ENCODE results near the gene MSRB1.
A peak's percentile ranks its signal among the peaks of the same experiment; 100 is the strongest.
"Not testable (repeated sequence)": the region's sequence is repeated elsewhere in the genome, so short reads cannot be mapped to it uniquely, and the experiment has no call there.

MSRB1 gene

DNA sequence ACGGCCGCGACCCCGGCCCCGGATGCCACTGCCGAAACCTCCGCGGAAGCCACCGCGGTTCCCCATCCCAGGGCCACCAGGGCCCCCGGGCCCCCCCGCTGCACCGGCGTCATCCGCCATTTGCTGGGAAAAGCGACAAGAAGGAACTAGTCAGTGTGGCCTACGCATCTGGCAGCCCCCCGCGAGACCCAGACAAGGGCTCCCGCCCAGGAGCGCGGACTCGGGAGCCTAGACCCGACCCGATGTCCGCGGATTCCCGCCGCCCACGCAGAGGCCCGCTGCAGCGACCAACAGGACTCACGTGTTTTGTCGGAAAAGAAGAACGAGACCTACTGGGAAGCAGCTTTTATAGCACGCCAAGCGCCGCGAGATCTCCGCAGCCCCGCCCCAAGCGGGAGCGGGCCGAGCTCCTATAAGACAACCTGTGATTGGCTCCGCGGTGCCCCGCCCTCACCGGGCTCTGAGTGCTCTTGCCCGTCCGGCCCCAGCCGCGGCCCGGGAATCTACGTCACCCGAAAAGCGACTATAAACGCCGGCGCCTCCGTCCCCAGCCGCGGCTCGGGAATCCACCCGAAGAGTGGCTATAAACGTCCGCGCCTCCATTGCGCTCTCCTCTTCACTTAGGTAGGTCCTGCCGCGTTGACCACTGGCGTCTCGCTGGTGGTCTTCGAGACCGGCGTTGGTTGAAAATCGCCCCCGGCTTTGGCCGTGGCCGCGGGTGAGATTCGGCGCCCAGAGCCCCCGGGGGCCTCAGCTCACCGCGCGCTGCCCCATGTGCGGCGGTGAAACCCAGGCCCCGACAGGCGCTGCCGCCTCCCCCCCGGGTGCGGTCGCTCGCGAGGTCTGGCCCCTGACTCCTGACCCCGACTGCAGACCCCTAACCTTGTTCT is 21.8 kb upstream of the MSRB1 start, which contains the start of gene RPS2:
TSS of gene RPS2 (minus strand) at position 321 of the 890 bp plus-strand sequence. CDS start at position 120, 201 bp downstream.
- DNase-seq (ENCODE audit: extremely low read depth, low read depth): peak; percentile 91

DNA sequence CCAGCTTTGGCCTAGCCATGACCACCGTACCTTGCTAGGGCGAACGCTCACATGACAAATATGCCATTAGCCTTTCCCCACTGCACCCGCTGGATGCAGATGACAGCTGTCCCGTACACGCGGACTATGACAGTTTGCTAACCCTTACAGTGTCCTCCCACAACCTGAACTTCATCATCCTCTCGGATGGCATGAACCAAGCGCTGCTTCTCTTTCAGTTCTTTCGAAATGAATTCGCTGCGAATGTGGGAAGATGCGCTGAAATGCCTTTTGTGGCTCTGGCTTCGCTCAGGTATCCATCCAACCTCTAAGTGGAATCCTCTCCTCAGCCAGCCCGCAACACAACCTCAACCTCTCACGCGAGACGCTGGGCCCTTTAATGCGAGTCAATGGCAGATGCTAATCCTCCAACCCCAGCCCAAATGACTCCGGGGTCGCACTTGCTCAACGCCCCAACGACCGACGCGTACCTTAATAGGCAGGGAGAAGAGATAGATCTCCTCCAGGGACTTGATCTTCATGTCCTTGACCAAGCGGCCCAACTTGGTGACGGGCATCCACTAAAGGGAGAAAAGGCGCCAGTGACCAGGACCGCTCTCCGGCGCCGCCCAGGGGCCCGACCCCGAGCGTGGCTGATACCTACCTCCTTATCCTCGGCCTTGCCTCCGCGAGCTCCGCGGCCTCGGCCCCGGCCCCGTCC is 21.0 kb upstream of the MSRB1 start:
- TF ChIP-seq, protein P1, sequence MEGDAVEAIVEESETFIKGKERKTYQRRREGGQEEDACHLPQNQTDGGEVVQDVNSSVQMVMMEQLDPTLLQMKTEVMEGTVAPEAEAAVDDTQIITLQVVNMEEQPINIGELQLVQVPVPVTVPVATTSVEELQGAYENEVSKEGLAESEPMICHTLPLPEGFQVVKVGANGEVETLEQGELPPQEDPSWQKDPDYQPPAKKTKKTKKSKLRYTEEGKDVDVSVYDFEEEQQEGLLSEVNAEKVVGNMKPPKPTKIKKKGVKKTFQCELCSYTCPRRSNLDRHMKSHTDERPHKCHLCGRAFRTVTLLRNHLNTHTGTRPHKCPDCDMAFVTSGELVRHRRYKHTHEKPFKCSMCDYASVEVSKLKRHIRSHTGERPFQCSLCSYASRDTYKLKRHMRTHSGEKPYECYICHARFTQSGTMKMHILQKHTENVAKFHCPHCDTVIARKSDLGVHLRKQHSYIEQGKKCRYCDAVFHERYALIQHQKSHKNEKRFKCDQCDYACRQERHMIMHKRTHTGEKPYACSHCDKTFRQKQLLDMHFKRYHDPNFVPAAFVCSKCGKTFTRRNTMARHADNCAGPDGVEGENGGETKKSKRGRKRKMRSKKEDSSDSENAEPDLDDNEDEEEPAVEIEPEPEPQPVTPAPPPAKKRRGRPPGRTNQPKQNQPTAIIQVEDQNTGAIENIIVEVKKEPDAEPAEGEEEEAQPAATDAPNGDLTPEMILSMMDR (IDR thresholded peaks at IDR 0.05; ENCODE audit: low read depth, low read length, missing control alignments): no peak

More for the DNA sequence above, 21.8 kb upstream of the MSRB1 start, which contains the start of gene RPS2:
- TF ChIP-seq, protein P1 (IDR thresholded peaks at IDR 0.05; ENCODE audit: low read depth, low read length, missing control alignments): no peak
- H3K4me3 ChIP-seq (replicated peaks; ENCODE audit: low read depth, low read length): peak within 1 kb of the TSS; percentile 86

DNA sequence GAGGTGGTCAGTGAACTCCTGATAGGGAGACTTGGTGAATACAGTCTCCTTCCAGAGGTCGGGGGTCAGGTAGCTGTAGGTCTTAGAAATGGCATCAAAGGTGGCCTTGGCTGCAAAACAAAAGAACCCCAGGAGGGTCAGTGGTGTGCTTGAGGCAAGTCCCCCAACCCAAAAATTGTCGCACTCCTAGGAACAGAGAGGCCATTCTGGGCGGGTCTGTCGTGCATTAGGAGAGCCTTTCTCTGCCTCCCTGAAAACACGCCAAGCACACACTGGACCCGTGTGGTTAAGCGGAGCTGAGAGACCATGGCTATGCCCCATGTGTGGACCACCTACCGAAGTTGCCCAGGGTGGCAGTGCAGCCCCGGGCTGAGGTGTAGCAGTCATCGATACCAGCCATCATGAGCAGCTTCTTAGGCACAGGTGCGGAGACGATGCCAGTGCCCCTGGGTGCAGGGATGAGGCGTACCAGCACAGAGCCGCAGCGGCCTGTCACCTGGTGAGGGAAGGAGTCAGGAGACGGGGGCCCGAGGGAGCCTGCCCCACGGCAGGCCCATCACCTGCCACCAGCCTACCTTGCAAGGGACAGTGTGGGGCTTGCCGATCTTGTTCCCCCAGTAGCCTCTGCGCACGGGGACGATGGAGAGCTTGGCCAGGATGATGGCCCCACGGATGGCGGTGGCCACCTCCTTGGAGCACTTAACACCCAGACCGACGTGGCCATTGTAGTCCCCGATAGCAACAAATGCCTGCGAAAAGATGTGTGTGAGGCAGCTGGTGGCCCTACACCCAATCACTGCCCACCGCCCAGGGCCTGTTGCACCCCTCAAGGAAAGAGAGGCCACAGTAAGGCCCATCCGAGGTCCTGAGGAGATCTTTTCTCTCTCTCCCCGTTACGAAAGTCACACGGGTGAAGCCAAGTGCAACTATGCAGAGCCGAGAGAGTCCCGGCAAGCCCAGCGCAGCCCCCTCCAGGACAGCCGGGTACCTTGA is 19.5 kb upstream of the MSRB1 start:
- not testable (repeated sequence) for DNase-seq (ENCODE audit: extremely low read depth, low read depth)
- peak overlapping the region; percentile 86 for H3K4me3 ChIP-seq (replicated peaks; ENCODE audit: low read depth, low read length)

More for the DNA sequence above, 21.0 kb upstream of the MSRB1 start:
- H3K4me3 ChIP-seq (replicated peaks; ENCODE audit: low read depth, low read length): peak overlapping the region; percentile 86
- no peak for DNase-seq (ENCODE audit: extremely low read depth, low read depth)

DNA sequence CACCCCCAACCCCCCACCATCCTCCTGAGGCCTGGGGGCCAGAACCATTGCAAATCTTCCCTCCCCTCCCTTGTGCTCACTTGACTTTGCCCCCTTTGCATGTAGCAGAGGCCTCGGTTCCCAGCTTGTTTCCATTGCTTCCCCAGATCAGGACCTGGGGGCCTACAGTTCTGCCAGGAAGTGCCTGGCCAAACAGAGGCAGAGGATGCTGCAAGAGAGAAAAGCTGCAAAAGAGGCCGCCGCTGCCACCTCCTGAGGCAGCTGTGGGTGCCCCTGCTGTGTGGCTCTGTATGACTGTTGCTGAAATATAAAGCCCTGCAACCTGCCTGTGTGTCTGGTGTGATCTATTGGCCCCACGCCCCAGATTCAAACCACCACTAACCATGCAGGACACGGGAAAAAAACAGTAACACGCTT is 18.7 kb upstream of the MSRB1 start:
- TF ChIP-seq, protein P1 (IDR thresholded peaks at IDR 0.05; ENCODE audit: low read depth, low read length, missing control alignments): no peak
- H3K4me3 ChIP-seq (replicated peaks; ENCODE audit: low read depth, low read length): peak overlapping the region; percentile 86
- no peak for DNase-seq (ENCODE audit: extremely low read depth, low read depth)

DNA sequence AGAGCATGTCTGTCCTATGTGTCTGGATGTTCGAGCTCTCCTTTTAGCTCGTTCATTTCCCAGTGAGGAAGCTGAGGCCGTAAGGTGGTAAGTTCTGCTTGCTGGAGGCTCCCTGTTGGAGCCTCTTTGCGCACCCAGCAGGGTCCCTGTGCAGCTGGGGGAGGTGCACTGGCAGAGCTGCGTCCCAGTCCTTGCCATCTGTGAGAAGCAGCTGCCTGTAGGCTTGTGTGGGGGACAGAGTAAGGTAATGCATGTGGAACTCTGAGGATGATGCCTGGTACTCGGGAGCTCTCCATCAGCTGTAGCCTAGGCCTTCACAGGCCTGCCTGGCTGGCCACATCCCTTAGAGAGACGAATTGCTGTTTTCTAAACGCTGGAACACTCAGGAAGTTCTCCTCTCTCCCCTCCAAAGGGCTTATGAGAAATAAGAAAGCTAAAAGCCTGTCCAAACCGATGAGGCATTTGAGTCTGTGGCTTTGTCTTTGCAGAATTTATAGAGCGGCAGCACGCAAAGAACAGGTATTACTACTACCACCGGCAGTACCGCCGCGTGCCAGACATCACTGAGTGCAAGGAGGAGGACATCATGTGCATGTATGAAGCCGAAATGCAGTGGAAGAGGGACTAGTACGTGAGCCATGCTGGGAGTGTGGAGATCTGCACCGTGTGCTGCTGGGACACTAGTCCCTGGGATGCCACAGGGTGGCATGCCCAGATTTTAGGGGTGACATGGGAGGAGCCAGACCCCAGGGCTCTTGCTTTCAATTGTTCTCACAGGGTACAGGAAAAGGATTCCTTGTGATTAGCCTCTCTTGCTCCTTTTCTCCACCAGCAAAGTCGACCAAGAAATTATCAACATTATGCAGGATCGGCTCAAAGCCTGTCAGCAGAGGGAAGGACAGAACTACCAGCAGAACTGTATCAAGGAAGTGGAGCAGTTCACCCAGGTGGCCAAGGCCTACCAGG is 17.9 kb upstream of the MSRB1 start:
- peak overlapping the region; percentile 86 for H3K4me3 ChIP-seq (replicated peaks; ENCODE audit: low read depth, low read length)
- TF ChIP-seq, protein P1 (IDR thresholded peaks at IDR 0.05; ENCODE audit: low read depth, low read length, missing control alignments): no peak
- DNase-seq (ENCODE audit: extremely low read depth, low read depth): peak; percentile 46
